SJSA1 (cell line): Measurements from ENCODE around the gene TBC1D2B. TPM values are rescaled to one million over a fixed set of nuclear protein-coding genes. Genes with fewer than 3 reads are reported as not detected.

ENCODE experiments used
- DNase-seq, 2 experiments: peaks; one replicate each; pipeline ENCODE4 v3.0.0-alpha.2; 2015 to 2020; ENCODE audit warnings: low spot score in 2 of 2, low read depth in 1 of 2
- H3K27ac ChIP-seq: fragments of 250-450 bp; sonication (Bioruptor Pico); 2 replicates; pipeline ENCODE4 v1.5.1; 2020; ENCODE audit warnings: mild to moderate bottlenecking, moderate library complexity
- H3K27me3 ChIP-seq: fragments of 250-450 bp; sonication (Bioruptor Pico); replicated peaks from 2 replicates; pipeline ENCODE4 v1.5.1; 2020; ENCODE audit warnings: mild to moderate bottlenecking, moderate library complexity
- H3K36me3 ChIP-seq: fragments of 250-450 bp; sonication (Bioruptor Pico); 2 replicates; pipeline ENCODE4 v1.5.1; 2020; ENCODE audit warnings: mild to moderate bottlenecking
- H3K4me1 ChIP-seq: fragments of 250-450 bp; sonication (Bioruptor Pico); replicated peaks from 2 replicates; pipeline ENCODE4 v1.6.1; 2021; ENCODE audit warnings: mild to moderate bottlenecking
- H3K4me3 ChIP-seq: fragments of 250-450 bp; sonication (Bioruptor Pico); 2 replicates; pipeline ENCODE4 v1.5.1; 2020; ENCODE audit warnings: mild to moderate bottlenecking
- H3K9me3 ChIP-seq: fragments of 250-450 bp; sonication (Bioruptor Pico); replicated peaks from 2 replicates; pipeline ENCODE4 v1.5.1; 2020; ENCODE audit warnings: mild to moderate bottlenecking
- total RNA-seq: library from RNA; depleted of rRNA; stranded (reverse); fragments of >200 nt; shearing (Covaris generic); gene quantifications from 2 replicates; pipeline ENCODE4 v1.2.3, GENCODE V29; 2014; rRNA removed

The TBC1D2B gene
- total RNA-seq, 1 experiment from 2014 or later: 28.2 TPM

DNA sequence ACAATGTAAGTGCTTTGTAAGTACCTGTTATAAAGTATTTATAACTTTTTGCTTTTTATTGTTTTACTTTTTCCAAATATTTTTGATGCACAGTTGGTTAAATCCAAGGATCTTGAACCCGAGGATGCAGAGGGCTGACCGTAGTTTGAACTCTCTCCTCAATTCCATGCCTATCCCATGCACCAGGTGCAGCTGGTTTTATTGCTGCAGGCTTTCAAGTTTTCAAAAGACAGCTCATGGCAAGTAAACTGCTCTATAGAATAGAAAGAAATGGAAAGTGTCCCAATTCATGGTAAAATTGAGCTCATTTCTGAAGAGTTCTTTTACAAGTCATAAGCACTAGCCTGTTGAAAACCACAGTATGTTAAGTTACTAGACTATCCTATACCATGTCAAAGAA, 131.9 kb downstream of the TBC1D2B start:
- Histone ChIP-seq H3K9me3 (no peaks in the 10 kb centered on the region), H3K27me3 (no peaks in the 10 kb centered on the region), H3K36me3 (no peaks in the 10 kb centered on the region), H3K4me3 (no peak overlapping the region), H3K27ac (no peak overlapping the region), H3K4me1 (peaks cover 3% of the 10 kb centered on the region)
- DNase-seq: no peak

Other genes with a start within 250 kb of the TBC1D2B start
- not detected in 2 replicates for gene SH2D7, start 14.8 kb upstream of the TBC1D2B start, total RNA-seq
- gene CIB2, start 53.7 kb upstream of the TBC1D2B start, total RNA-seq: 3.2 and 3.8 TPM in 2 replicates
- gene IDH3A, start 71.7 kb upstream of the TBC1D2B start, total RNA-seq: 64.6 and 66.8 TPM in 2 replicates
- gene ACSBG1, start 156.9 kb upstream of the TBC1D2B start, total RNA-seq: not detected in 2 replicates
- gene DNAJA4, start 186.9 kb upstream of the TBC1D2B start, total RNA-seq: 0.09 and 0.16 TPM in 2 replicates
- 103 and 171 TPM in 2 replicates for gene SKIC8, start 221.9 kb upstream of the TBC1D2B start, total RNA-seq